Measurements from ENCODE around the gene IFRD1.

DNA sequence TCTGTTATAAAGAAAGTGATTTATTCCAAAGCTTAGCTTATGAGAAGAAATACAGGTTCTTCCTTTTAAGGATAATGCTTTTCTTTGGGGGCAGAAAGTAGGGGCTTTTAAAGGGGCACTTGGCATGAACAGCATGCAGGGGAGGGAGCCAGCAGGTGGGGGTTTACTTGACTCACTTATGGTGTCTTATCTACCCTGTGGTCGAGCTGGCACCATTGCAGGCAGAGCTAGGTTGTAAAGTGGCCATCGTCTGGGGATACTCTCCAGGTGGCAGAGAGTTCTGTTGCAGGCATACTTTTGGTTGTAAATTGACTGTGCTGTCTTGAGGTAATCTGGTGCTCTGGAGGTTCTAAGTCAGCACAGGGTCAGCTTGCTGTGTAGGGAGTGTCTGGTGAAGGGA is 26.3 kb upstream of the IFRD1 start:
- TF ChIP-seq POLR2A (IDR thresholded peaks at IDR 0.05) (no peak), POLR2AphosphoS5 (IDR thresholded peaks at IDR 0.05) (no peak)
- TF ChIP-seq, protein P1, sequence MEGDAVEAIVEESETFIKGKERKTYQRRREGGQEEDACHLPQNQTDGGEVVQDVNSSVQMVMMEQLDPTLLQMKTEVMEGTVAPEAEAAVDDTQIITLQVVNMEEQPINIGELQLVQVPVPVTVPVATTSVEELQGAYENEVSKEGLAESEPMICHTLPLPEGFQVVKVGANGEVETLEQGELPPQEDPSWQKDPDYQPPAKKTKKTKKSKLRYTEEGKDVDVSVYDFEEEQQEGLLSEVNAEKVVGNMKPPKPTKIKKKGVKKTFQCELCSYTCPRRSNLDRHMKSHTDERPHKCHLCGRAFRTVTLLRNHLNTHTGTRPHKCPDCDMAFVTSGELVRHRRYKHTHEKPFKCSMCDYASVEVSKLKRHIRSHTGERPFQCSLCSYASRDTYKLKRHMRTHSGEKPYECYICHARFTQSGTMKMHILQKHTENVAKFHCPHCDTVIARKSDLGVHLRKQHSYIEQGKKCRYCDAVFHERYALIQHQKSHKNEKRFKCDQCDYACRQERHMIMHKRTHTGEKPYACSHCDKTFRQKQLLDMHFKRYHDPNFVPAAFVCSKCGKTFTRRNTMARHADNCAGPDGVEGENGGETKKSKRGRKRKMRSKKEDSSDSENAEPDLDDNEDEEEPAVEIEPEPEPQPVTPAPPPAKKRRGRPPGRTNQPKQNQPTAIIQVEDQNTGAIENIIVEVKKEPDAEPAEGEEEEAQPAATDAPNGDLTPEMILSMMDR (IDR thresholded peaks at IDR 0.05 in 8 of 11, conservative IDR thresholded peaks at IDR 0.05 in 3 of 11): no peak
